SK-N-SH (cell line): ENCODE measurements around the gene CYP2J2. TPM values are rescaled to one million over a fixed set of nuclear protein-coding genes. Genes with fewer than 3 reads are reported as not detected.

Experiments used
- CTCF ChIA-PET: fragments of 300-600, 350-600 bp; formaldehyde crosslinking; extraction: SDS; loops from one replicate; lab custom pipeline; 2021; lab: Yijun Ruan, JAX
- POLR2A ChIA-PET: fragments of 350-600 bp; sonication (Branson Sonifier 250); formaldehyde crosslinking; extraction: SDS; loops from one replicate; lab custom pipeline; 2020; ENCODE audit warnings: antibody characterized with exemption, inconsistent platforms; lab: Yijun Ruan, JAX
- DNase-seq: peaks from one replicate; pipeline ENCODE4 v3.0.0; 2012
- H2AFZ ChIP-seq: fragments of 200-600 bp; sonication (generic); 2 replicates; pipeline ENCODE4 v1.8.1; 2016; ENCODE audit warnings: antibody characterized with exemption, mild to moderate bottlenecking, low read depth
- H3F3A ChIP-seq: fragments of 200-600 bp; sonication (generic); replicated peaks from 2 replicates; pipeline ENCODE3; 2016; ENCODE audit warnings: antibody characterized with exemption, mild to moderate bottlenecking; ENCODE audit not compliant: insufficient read depth
- H3K27ac ChIP-seq, 2 experiments: fragments of 200-500 bp in 1 of 2; fragments of 200-600 bp in 1 of 2; sonication (Bioruptor generic) in 1 of 2; sonication (generic), shearing (Covaris generic) in 1 of 2; 2 replicates each; pipeline versions ENCODE4 v1.5.1 to v1.6.1; 2014 to 2016; ENCODE audit warnings: low read depth in 2 of 2, inconsistent platforms in 1 of 2, low read length in 1 of 2, mild to moderate bottlenecking in 1 of 2, mixed read lengths in 1 of 2
- H3K27me3 ChIP-seq: fragments of 200-600 bp; sonication (generic), shearing (Covaris generic); 2 replicates; pipeline ENCODE4 v1.6.1; 2016; ENCODE audit warnings: mixed run types; ENCODE audit not compliant: insufficient read depth
- H3K36me3 ChIP-seq, 2 experiments: fragments of 200-500 bp in 1 of 2; fragments of 200-600 bp in 1 of 2; sonication (Bioruptor generic) in 1 of 2; sonication (generic) in 1 of 2; replicated peaks in 1 of 2; 2 replicates each; pipeline versions ENCODE3 to v1.5.1; 2014 to 2016; ENCODE audit warnings: low read length in 1 of 2, mild to moderate bottlenecking in 1 of 2; ENCODE audit not compliant: insufficient read depth in 2 of 2, control insufficient read depth in 1 of 2
- H3K4me1 ChIP-seq, 2 experiments: fragments of 200-500 bp in 1 of 2; fragments of 200-600 bp in 1 of 2; sonication (Bioruptor generic) in 1 of 2; sonication (generic), shearing (Covaris generic) in 1 of 2; 2 replicates each; pipeline versions ENCODE4 v1.5.1 to v1.6.1; 2014 to 2016; ENCODE audit warnings: low read depth in 1 of 2, low read length in 1 of 2, mixed run types in 1 of 2; ENCODE audit not compliant: insufficient read depth in 2 of 2, control insufficient read depth in 1 of 2
- H3K4me2 ChIP-seq: fragments of 200-600 bp; sonication (generic), shearing (Covaris generic); 2 replicates; pipeline ENCODE4 v1.6.1; 2017; ENCODE audit warnings: mixed run types
- H3K4me3 ChIP-seq, 2 experiments: fragments of 200-500 bp in 1 of 2; fragments of 200-600 bp in 1 of 2; sonication (Bioruptor generic) in 1 of 2; sonication (generic), shearing (Covaris generic) in 1 of 2; 2 replicates each; pipeline versions ENCODE4 v1.5.1 to v1.8.1; 2014 to 2016; ENCODE audit warnings: low read depth in 2 of 2, inconsistent platforms in 1 of 2, low read length in 1 of 2, mild to moderate bottlenecking in 1 of 2, mixed read lengths in 1 of 2, moderate library complexity in 1 of 2
- H3K79me2 ChIP-seq: fragments of 200-600 bp; sonication (generic); 2 replicates; pipeline ENCODE4 v1.8.1; 2017; ENCODE audit warnings: mild to moderate bottlenecking; ENCODE audit not compliant: insufficient read depth
- H3K9ac ChIP-seq: fragments of 200-600 bp; sonication (generic); 2 replicates; pipeline ENCODE4 v1.6.1; 2017; ENCODE audit warnings: mixed run types
- H3K9me2 ChIP-seq: fragments of 200-600 bp; sonication (generic); 2 replicates; pipeline ENCODE4 v1.6.1; 2017; ENCODE audit warnings: mixed run types
- H3K9me3 ChIP-seq: fragments of 200-600 bp; sonication (generic); 2 replicates; pipeline ENCODE4 v1.6.1; 2017; ENCODE audit warnings: mixed run types, mild to moderate bottlenecking, moderate library complexity
- H4K20me1 ChIP-seq: fragments of 200-600 bp; sonication (generic); 2 replicates; pipeline ENCODE4 v1.6.1; 2017; ENCODE audit warnings: mild to moderate bottlenecking, mixed run types; ENCODE audit not compliant: insufficient read depth
- ELF1 ChIP-seq: IDR thresholded peaks from 2 replicates; pipeline ENCODE4 v1.4.0; 2012
- EP300 ChIP-seq, 2 experiments: IDR thresholded peaks; 2 replicates each; pipeline versions ENCODE4 v1.4.0 to v1.6.1; 2012; ENCODE audit warnings: borderline replicate concordance in 1 of 2, low read depth in 1 of 2, low read length in 1 of 2
- EZH2phosphoT487 ChIP-seq: fragments of 200-600 bp; sonication (generic); IDR thresholded peaks from 2 replicates; pipeline ENCODE4 v1.6.1; 2017; ENCODE audit warnings: low read depth, mixed run types, mild to moderate bottlenecking, antibody characterized with exemption, moderate library complexity, borderline replicate concordance
- GABPA ChIP-seq: IDR thresholded peaks from 2 replicates; pipeline ENCODE4 v1.4.0; 2012; ENCODE audit warnings: low read depth, mild to moderate bottlenecking
- GATA2 ChIP-seq: sonication (generic); formaldehyde crosslinking; IDR thresholded peaks from 2 replicates; pipeline ENCODE4 v1.5.0; 2020; ENCODE audit warnings: mild to moderate bottlenecking, missing genetic modification reagents
- IRF3 ChIP-seq: fragments of 150-350 bp; IDR thresholded peaks from 2 replicates; pipeline ENCODE4 v1.6.1; 2016; ENCODE audit warnings: mild to moderate bottlenecking, low read depth, low read length
- MEF2A ChIP-seq: IDR thresholded peaks from 2 replicates; pipeline ENCODE4 v1.4.0; 2012; ENCODE audit warnings: low read depth, borderline replicate concordance
- NRF1 ChIP-seq: IDR thresholded peaks from 2 replicates; pipeline ENCODE4 v1.6.1; 2012; ENCODE audit warnings: low read depth, mild to moderate bottlenecking, low read length
- POLR2AphosphoS5 ChIP-seq: IDR thresholded peaks from 2 replicates; pipeline ENCODE4 v1.6.1; 2012; ENCODE audit warnings: low read depth, low read length
- RAD21 ChIP-seq: IDR thresholded peaks from 2 replicates; pipeline ENCODE4 v1.6.1; 2012; ENCODE audit warnings: mild to moderate bottlenecking, low read length
- RCOR1 ChIP-seq: fragments of 150-350 bp; IDR thresholded peaks from 2 replicates; pipeline ENCODE4 v1.6.1; 2017; ENCODE audit warnings: antibody characterized with exemption, low read length
- SMC3 ChIP-seq: IDR thresholded peaks from 2 replicates; pipeline ENCODE4 v1.6.1; 2012; ENCODE audit warnings: low read depth, low read length, improper control_type of control experiment
- TAF1 ChIP-seq: IDR thresholded peaks from 2 replicates; pipeline ENCODE4 v1.6.1; 2012; ENCODE audit warnings: low read depth, mild to moderate bottlenecking, low read length, moderate library complexity, borderline replicate concordance
- TEAD4 ChIP-seq: IDR thresholded peaks from 2 replicates; pipeline ENCODE4 v1.4.0; 2012; ENCODE audit warnings: mild to moderate bottlenecking, borderline replicate concordance; ENCODE audit not compliant: insufficient read depth
- WGBS: methylation state at CpG from one replicate; pipeline ENCODE4 v1.1.6; 2017; ENCODE audit warnings: low lambda C conversion rate; 5-methylcytosine and 5-hydroxymethylcytosine counted together
- polyA plus RNA-seq, 3 experiments: library from polyadenylated mRNA; depleted of rRNA; stranded (reverse); fragments of >200 nt; gene quantifications; 2 replicates each; pipeline ENCODE4 v1.2.3, GENCODE V29; 2012
- TF ChIP-seq, protein P1 (sequence below): IDR thresholded peaks from 2 replicates; pipeline ENCODE4; 2012
- TF ChIP-seq, protein P2 (sequence below): fragments of 200-600 bp; sonication (generic); IDR thresholded peaks from 2 replicates; pipeline ENCODE4 v1.6.1; 2017; ENCODE audit warnings: antibody characterized with exemption, mild to moderate bottlenecking, moderate library complexity
- TF ChIP-seq, protein P3 (sequence below): IDR thresholded peaks from 2 replicates; pipeline ENCODE4 v1.6.1; 2012; ENCODE audit warnings: mild to moderate bottlenecking, low read depth, low read length, moderate library complexity

CYP2J2 gene
- polyA plus RNA-seq, 1 of the 3 experiments (the other 2 are of a cell fraction) = 1.2 TPM

DNA sequence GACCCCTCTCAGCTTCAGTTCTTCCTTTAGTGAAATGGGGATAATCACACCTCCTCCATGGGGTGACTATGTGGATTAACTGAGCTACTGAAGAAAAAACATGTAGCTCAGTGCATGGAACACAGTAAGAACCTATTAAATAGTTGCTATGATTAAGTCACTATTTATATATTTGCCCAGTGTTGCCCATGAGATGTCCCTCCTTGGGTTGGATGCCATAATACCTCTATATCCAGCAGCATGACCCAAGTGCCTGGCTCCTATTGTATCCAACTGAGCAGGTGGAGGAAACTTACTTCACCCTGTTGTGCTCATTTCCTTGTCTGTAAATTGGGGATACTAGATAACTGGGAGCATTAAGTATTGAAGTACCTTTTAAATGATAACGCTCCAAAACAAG, 47.1 kb upstream of the CYP2J2 start:
- TF ChIP-seq TAF1 (no peak), MEF2A (no peak), GATA2 (CRISPR knock-in tag) (no peak), EZH2phosphoT487 (no peak), GABPA (no peak), RCOR1 (no peak), NRF1 (no peak), IRF3 (no peak), ELF1 (no peak), SMC3 (no peak), POLR2AphosphoS5 (no peak), RAD21 (no peak), TEAD4 (no peak), EP300 (IDR thresholded peaks at IDR 0.05; ENCODE audit: borderline replicate concordance in 1 of 2, low read depth in 1 of 2, low read length in 1 of 2) (no peak)
- TF ChIP-seq, protein P1, sequence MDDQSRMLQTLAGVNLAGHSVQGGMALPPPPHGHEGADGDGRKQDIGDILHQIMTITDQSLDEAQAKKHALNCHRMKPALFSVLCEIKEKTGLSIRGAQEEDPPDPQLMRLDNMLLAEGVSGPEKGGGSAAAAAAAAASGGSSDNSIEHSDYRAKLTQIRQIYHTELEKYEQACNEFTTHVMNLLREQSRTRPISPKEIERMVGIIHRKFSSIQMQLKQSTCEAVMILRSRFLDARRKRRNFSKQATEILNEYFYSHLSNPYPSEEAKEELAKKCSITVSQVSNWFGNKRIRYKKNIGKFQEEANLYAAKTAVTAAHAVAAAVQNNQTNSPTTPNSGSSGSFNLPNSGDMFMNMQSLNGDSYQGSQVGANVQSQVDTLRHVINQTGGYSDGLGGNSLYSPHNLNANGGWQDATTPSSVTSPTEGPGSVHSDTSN = no peak
- TF ChIP-seq, protein P2, sequence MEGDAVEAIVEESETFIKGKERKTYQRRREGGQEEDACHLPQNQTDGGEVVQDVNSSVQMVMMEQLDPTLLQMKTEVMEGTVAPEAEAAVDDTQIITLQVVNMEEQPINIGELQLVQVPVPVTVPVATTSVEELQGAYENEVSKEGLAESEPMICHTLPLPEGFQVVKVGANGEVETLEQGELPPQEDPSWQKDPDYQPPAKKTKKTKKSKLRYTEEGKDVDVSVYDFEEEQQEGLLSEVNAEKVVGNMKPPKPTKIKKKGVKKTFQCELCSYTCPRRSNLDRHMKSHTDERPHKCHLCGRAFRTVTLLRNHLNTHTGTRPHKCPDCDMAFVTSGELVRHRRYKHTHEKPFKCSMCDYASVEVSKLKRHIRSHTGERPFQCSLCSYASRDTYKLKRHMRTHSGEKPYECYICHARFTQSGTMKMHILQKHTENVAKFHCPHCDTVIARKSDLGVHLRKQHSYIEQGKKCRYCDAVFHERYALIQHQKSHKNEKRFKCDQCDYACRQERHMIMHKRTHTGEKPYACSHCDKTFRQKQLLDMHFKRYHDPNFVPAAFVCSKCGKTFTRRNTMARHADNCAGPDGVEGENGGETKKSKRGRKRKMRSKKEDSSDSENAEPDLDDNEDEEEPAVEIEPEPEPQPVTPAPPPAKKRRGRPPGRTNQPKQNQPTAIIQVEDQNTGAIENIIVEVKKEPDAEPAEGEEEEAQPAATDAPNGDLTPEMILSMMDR = no peak
- TF ChIP-seq, protein P3, sequence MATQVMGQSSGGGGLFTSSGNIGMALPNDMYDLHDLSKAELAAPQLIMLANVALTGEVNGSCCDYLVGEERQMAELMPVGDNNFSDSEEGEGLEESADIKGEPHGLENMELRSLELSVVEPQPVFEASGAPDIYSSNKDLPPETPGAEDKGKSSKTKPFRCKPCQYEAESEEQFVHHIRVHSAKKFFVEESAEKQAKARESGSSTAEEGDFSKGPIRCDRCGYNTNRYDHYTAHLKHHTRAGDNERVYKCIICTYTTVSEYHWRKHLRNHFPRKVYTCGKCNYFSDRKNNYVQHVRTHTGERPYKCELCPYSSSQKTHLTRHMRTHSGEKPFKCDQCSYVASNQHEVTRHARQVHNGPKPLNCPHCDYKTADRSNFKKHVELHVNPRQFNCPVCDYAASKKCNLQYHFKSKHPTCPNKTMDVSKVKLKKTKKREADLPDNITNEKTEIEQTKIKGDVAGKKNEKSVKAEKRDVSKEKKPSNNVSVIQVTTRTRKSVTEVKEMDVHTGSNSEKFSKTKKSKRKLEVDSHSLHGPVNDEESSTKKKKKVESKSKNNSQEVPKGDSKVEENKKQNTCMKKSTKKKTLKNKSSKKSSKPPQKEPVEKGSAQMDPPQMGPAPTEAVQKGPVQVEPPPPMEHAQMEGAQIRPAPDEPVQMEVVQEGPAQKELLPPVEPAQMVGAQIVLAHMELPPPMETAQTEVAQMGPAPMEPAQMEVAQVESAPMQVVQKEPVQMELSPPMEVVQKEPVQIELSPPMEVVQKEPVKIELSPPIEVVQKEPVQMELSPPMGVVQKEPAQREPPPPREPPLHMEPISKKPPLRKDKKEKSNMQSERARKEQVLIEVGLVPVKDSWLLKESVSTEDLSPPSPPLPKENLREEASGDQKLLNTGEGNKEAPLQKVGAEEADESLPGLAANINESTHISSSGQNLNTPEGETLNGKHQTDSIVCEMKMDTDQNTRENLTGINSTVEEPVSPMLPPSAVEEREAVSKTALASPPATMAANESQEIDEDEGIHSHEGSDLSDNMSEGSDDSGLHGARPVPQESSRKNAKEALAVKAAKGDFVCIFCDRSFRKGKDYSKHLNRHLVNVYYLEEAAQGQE = no peak
- Histone ChIP-seq H3K4me1 (peaks cover 0 to 2% of the 10 kb centered on the region in 2 experiments; a peak in 1 of 4 replicates), H3K9me2 (no peaks in the 10 kb centered on the region), H3K9ac (no peak overlapping the region), H3K4me2 (no peak overlapping the region), H2AFZ (no peak overlapping the region), H4K20me1 (no peaks in the 10 kb centered on the region), H3K36me3 (no peaks in the 10 kb centered on the region), H3K27me3 (no peaks in the 10 kb centered on the region), H3K79me2 (no peaks in the 10 kb centered on the region), H3K4me3 (no peak overlapping the region), H3K9me3 (no peaks in the 10 kb centered on the region), H3K27ac (no peak overlapping the region), H3F3A (no peaks in the 10 kb centered on the region)
- no peak for DNase-seq
- ChIA-PET CTCF (interaction anchor here (0.7 to 4.0 kb wide), 4 partner anchors 16 to 1880 kb away, joined by 3 to 35 read pairs (median 4); no protein-coding TSS in a partner anchor), POLR2A (no interaction called here)
- 83% methylated on average over 1 of the region's 1 CpG for WGBS
